ENCODE data around the gene UGT1A9.

Gene UGT1A9

GRCh38 chr2:233796254-233796653 is 124.6 kb downstream of the UGT1A9 start:
- no peak for DNase-seq (ENCODE audit: low spot score)

GRCh38 chr2:233798335-233799086 is 126.8 kb downstream of the UGT1A9 start:
- no peak for DNase-seq (ENCODE audit: low spot score)

DNA sequence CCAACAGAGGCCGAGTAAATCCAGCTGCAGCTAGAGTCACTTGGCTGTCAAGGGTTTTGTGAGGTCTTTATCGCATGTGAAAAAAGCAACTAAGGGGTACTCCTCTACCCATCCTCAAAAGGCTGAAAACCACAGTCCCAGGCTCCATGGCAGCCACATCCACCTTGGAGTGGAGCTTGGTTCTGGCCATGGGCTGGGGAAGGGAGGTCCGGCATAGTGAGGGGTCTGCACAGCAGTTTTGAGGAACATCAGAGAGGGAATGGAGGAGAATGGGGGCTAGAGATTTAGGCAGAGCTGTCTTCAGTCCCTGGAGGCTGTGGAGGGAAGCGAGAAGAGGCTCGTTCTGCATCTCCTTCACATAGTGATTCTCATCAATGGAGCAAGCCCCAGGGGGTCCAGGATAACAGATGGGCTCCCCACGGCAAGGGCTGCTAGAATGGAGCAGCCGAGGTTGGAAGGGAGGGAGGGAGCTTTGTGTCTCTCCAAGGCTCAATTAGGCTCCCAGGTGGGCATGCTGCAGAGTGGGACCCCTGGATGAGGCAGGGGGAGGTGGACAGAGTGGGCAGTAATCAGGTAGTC is 127.5 kb downstream of the UGT1A9 start:
- DNase-seq (ENCODE audit: low spot score) = no peak

DNA sequence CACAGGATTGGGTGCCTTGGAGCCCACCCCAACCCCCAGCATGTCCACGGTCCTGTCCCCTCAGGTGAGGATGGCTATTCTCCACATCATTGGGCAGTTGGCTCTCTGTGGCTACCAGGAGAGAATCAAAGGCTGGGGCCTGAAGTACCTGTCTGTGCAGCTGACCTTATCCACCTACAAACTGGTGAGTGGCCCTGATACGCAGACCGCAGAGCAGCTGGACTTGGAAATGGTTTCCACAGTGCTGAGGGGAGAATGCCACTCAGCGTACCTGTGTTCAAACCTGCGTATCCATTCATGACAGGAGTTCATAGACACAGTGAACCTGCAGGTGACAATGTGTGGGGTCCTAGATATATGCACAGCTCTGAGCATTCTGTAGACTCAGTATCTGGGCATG is 128.0 kb downstream of the UGT1A9 start:
- no peak for DNase-seq (ENCODE audit: low spot score)

DNA sequence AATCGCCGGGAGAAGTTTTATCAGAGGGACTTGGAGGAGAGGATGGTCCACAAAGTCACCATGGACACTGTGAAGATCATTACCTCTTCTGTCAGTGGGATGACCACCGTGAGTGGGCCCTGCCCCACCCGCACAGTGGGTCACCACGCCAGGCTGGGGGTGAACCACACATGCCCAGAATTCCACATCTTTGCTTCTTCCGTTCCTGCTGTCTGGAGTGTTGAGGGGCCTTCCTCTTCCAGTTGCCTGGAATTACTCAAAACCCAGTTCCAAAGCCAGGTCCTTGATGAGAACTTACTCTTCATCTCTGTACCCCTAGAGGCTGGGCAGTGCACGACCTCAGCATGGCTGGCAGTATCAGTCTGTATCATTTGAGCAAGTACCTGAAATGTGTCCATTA is 128.5 kb downstream of the UGT1A9 start:
- no peak for DNase-seq (ENCODE audit: low spot score)

- DNase-seq (ENCODE audit: low spot score) = no peak
Measured at GRCh38 chr2:233801357-233802131, 129.8 kb downstream of the UGT1A9 start.

GRCh38 chr2:233802132-233802815 is 130.6 kb downstream of the UGT1A9 start:
- DNase-seq (ENCODE audit: low spot score) = no peak

- DNase-seq (ENCODE audit: low spot score) = no peak
Measured at GRCh38 chr2:233803292-233803911, 131.7 kb downstream of the UGT1A9 start.

DNA sequence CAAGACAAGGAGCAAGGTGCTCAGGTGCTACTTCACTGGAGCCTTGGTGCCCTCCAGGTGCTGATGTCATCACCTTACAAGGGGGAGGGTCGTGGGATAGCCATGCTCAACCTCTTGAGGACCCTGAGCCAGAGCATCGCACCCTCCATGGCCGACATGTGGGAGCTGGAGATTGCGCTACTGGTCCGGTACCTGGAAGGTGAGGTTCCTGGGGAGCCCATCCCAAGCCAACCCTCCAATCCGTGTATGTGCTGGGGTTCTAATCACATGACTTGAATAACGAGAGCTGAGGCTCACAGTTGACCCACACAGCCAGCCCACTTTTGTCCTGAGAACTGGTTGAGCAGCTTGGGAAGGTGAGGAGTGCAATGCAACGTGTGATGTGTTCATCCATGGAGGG is 132.3 kb downstream of the UGT1A9 start:
- DNase-seq (ENCODE audit: low spot score) = no peak

- no peak for DNase-seq (ENCODE audit: low spot score)
Measured at GRCh38 chr2:233807215-233807865, 135.6 kb downstream of the UGT1A9 start.

DNA sequence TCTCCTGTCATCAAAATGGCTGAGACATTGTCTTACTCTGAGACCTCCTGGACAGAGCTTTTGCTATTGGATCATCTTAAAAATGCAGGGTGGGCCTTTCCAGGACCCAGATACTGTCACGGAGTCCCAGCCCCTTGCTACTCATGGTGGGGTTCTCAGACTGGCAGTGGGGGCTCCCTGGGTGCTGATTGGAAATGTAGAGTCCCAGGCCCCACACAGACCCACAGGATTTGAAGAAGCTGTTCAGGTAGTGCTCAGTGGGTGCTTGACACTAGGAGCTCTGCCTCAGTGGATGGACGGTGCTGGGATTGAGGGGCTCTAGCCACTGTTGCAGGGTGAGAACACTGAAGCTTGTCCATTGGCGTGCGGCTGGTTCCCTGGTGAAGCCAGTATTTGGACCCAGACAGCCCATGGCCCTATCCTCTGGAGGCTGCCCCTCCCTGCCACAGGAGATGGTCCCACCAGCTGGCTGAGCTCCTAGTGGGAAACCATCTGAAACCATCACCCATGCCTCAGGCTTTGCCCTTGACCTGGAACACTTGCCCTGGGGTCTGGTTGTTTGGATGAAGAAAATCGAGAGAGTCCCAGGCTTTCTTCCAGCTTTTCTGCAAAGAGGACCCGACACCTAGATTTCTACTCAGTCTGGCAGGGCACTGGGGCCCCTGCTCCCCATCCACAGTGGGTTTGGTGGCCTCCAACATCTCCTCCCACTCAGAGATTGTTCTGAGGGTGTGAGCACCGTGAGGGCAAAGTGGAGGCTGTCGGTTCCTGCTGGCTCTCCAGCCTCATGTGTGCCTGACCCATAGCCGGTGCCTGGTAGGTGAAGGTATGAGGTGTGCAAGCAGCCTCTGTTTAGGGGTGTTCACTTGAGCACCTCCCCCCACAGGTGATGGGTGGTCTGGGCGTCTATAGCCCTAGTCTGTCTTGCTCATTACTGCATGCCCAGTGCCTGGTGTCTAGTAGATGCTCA is 136.6 kb downstream of the UGT1A9 start:
- no peak for DNase-seq (ENCODE audit: low spot score)

GRCh38 chr2:233810385-233810784 is 138.7 kb downstream of the UGT1A9 start:
- no peak for DNase-seq (ENCODE audit: low spot score)

GRCh38 chr2:233811087-233811486 is 139.4 kb downstream of the UGT1A9 start:
- DNase-seq (ENCODE audit: low spot score) = no peak

- no peak for DNase-seq (ENCODE audit: low spot score)
Measured at GRCh38 chr2:233811732-233812131, 140.0 kb downstream of the UGT1A9 start.

GRCh38 chr2:233813236-233814055 is 141.7 kb downstream of the UGT1A9 start:
- DNase-seq (ENCODE audit: low spot score) = no peak

- DNase-seq (ENCODE audit: low spot score) = no peak
Measured at GRCh38 chr2:233814056-233814835, 142.5 kb downstream of the UGT1A9 start.

DNA sequence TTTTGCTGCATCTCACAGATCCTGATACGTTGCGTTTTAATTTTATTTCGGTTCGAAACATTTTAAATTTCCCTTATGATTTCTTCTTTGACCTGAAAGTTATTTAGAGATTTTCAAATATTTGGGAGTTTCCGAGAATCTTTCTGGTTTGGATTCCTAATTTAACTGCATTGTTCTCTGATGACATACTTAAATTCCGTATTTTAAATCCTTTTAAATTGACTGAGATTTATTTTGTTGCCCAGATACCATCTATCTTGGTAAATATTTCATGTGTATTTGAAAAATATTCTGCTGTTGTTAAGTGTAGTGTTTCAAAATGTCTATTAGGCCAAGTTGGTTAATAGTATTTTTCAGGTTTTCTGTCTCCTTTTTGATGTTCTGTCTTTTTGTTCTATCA is 144.2 kb downstream of the UGT1A9 start:
- no peak for DNase-seq (ENCODE audit: low spot score)

- DNase-seq (ENCODE audit: low spot score) = no peak
Measured at GRCh38 chr2:233816334-233816733, 144.6 kb downstream of the UGT1A9 start.

DNA sequence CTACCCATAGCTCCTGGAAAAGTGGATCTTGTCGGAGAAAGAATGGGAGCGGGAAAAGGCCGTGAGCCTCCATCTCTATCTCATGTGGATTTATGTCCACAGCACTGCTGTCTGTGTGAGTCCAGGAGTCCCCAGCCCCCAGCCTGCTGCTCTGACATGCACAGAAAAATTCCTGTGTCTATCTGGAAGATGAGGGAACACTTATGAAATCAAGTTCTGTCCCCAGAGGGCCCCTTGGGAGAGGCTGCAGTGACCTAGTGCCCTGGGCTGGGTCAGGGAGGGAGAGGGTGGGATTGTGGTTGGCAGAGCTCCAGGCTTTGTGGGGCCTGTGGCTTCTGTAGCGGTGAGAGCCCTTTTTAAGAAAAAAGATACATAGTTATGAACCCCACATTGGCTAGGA is 145.1 kb downstream of the UGT1A9 start:
- DNase-seq (ENCODE audit: low spot score) = no peak

All from putamen (tissue), 1 donor.